NCI-H510A (cell line): Measurements from ENCODE around the gene TMSB4X.
"Not testable (repeated sequence)": the region's sequence is repeated elsewhere in the genome, so short reads cannot be mapped to it uniquely, and the experiment has no call there.

Source experiments
- DNase-seq: peaks from one replicate; lab custom pipeline; 2025; lab: John Stamatoyannopoulos, UW

Gene TMSB4X

DNA sequence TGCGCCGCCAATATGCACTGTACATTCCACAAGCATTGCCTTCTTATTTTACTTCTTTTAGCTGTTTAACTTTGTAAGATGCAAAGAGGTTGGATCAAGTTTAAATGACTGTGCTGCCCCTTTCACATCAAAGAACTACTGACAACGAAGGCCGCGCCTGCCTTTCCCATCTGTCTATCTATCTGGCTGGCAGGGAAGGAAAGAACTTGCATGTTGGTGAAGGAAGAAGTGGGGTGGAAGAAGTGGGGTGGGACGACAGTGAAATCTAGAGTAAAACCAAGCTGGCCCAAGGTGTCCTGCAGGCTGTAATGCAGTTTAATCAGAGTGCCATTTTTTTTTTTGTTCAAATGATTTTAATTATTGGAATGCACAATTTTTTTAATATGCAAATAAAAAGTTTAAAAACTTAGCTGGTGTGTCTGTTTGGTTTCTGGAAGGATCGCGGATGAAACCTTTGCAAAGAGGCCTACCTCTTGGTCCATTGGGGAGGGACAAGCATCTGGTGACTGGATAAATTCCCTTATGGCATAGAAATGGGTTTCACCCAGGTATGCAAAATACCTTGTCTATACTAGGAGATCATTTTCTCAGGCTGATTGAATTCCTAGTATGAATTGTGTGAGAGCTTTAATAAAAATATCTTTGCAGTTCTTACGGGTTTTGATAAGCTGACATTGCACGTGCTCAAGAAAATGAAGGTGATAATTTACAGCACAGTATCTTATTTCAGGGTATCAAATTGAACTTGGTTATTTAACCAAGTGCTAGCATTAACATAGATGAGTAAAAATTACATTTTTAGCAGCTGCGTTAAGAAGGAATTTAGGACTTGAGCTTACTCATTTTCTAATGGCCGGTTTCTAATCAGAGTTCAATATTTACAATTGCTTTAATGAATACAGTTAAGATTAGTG is 2.2 kb downstream of the TMSB4X start:
- DNase-seq = not testable (repeated sequence)

DNA sequence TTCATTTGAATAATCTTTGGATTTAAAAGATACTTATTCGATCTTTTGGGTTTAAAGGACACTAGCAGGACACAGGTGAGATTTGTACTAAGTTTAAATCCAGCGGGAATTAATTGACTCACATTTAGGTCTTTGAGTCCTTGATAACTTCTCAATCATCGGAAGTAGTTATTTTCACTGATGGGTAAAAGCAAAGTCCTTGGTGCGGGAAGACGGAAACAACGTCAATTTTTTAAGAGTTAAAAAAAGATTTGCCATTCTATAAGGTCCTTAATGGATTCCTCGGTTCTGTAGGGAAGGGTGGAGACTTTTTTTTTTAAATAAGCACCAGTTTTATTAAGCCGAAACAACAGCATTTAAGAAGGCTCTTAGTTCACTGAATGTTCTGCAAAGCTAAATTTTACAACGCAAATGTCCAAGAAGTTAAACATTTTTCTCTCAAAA is 2.9 kb downstream of the TMSB4X start:
- no peak for DNase-seq

DNA sequence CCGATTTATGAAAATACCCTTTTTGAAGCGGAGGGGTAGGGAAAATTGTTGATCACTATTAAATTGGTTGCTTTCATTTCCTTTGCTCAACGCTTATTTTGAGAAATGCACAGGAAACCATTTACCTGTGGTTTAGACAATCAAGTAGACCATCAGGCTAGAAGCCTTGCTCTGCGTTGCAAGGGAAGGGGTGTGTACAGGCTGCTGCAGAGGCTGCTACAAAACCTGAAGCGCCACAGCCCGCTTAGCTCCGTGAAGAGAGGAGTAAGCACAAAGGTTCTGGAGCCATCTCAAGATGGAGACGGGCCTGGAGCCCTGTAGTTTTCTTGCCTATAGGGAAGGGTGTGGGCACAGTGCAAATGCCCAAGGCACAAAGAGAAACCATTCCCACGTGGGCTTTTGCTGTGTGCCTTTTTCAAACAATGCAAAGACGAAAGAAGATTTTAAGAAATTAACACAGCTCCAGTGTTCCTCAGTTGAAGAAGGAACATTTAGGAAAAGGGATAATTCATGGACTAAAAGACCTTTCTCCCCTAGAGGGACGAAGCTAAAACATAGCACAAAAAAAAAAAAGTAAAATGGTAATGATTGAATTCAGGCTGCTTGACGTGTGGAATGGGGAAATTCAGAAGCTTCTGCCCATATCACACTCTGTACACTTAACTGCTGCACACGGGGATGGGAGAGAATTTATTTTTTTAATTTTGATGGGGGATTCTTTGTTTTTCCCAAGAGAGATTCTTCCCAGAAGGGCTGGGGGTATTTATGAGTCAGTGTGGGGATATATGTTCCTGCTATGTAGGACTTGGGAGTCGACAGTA is 3.5 kb downstream of the TMSB4X start:
- no peak for DNase-seq

DNA sequence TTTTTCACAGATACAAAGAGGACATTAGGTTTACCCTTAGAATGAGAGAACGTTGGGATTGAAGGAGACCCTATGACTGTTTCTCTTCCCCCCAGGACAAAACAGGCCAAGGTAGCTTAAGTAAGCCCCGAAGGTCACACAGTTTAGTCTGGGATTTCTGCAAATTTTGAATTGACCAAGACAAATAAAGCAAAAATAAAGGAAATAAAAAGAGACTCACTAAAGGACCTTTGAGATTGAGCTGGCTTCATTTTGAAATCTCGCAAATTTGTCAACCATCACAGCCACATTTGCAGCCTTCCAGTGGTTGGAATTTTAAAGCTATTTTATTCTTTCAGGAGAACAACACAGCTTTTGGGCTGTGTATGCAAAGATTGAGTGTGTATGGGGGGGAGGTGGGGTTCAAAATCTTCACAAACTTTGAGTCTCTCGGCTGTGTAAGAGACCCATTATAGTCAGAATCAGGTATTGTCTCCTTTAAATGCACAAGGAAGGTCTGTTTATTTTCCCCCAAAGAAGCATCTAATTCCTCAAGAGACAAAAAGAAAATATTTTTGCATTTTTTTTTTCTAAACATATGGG is 4.2 kb downstream of the TMSB4X start:
- DNase-seq = no peak

DNA sequence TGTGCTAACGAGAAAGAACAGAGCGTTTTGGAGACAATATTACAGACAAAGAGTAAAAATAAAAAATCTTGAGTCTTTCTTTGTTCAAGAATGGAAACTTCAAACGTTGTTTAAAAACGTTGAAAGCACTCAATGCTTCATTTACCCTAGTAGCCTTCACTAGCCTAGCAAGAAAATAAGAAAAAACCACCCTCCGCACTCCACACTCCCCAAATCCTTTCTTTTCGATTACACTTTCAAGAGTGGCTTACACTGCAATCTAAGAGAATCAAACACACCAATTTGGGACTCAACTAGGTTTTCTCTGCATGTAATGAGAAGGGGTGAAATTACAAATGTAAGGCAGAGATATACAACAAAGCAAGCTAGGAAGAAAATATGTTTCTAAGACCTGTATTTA is 4.7 kb downstream of the TMSB4X start:
- DNase-seq = no peak

DNA sequence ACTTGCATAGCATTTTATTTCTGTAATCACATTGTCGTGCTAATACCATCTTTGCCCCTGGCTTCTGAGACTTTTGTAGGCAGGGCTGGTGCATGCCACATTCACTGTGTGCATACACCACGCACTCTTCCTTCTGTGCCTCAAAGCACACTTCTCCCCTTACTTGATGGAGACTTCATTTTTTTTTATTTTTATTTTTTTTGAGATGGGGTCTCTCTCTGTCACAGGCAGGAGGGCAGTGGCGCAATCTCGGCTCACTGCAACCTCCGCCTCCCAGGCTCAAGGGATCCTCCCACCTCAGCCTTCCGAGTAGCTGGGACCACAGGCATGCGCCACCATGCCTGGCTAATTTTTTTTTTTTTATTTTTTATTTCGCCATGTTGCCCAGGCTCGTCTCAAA is 5.1 kb downstream of the TMSB4X start:
- DNase-seq = not testable (repeated sequence)

DNA sequence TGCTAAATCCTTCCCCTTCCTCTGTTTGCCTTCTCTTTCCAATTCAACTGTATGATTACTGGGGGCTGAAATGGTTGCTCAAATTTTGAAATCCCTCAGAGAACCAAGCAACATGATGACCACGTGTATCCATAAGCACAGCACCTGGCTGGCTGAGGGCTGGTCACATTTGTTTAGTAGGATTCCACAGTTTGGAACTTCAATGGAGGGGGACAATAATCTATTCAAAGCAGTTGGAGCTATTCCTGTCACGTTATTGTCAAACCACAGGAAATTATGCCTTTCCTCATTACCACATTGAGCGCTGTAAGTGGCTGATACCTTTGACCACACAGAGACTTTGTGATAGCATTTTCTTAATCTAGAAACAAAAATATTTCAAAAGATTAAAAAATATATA is 7.0 kb downstream of the TMSB4X start:
- no peak for DNase-seq

DNA sequence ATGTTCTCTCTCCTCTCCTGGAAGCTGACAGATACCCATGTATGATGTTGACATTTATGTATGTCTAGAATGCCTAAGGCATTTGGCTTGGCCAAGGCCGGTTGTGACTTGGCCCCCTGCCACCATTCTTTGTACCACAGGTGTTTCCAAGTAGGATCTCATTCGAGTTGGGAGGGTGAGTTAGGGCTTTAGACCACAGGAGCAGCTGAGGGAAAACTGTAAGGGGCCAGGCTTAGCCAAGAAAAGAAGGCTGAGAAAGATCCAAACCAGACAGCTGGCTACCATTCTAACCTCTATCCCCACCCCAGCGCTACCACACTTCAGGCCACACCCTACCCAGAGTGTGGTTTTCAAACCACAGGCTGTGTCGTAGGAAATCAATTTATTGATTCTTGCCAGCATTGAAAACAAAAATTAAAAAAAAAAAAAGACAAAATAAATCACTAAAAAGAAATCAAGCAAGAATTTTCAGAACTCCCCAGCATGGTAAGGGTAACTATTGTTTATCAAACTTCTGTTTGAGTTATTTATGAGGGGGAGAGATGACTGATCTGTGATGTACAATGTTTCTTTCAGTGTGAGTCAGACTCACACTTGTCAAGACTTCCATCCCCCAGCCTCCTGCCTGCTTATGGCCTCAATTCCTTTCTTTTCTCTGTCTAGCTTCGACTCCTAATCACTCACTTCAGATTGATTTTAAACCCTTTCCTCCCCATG is 9.9 kb downstream of the TMSB4X start:
- DNase-seq = peak; percentile 8

DNA sequence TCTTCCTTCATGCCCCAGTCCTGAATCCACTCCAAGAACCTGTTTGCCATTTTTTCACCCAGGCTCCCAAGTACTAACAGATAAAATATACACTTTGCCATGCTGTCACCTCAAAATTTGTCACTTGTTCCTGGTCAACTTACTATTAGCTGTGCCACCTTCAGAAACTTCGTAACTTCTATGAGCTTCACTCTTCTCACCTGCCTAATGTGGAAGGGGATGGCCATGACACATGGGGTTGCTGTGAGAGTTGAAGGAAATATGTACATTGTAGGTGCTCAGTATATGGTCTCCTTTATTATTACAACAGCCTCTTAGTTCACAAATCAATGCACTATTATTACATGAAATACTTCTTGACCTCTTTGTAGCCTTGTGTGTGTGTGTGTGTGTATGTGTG is 10.4 kb downstream of the TMSB4X start:
- DNase-seq = no peak

DNA sequence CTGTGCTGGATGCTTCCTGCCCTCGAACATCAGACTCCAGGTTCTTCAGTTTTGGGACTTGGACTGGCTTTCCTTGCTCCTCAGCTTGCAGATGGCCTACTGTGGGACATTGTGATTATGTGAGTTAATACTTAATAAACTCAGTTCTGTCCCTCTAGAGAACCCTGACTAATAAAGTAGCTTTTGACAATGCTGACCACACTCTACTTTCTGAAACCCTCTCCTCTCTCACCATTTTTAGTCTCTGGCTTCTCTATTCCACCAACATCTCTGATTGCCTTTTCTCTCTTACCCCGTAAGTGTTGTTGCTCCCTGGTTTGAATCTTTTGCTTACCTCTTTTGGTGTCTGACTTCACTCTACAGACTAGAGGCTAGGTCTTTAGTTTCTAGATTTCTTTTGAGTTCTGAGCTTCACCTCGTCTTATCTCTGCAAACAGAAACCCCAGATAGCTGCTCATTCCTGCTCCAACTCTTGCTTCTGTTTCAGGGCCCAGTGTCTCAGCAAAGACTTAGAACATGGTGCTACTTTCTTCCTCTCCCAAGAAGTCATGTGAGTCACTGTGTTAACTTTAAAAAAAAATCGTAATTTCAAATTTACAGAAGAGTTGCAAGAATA is 11.4 kb downstream of the TMSB4X start:
- DNase-seq = no peak

DNA sequence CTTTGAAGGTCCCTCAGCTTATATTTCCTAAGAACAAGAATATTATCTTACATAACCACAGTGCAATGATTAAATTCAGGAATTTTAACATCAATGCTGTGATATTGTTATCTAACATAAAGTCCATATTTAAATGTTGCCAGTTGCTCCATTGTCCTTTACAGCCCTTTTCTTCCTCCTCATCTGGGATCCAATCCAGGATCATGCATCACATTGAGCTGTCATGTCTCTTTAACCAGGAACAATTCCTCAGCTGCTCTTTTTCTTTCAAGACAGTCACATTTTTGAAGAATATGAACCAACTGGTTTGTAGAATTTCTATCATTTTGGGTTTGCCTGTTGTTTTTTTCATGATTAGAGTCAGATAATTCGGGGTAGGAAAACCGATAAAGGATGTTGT is 12.0 kb downstream of the TMSB4X start:
- DNase-seq = no peak

DNA sequence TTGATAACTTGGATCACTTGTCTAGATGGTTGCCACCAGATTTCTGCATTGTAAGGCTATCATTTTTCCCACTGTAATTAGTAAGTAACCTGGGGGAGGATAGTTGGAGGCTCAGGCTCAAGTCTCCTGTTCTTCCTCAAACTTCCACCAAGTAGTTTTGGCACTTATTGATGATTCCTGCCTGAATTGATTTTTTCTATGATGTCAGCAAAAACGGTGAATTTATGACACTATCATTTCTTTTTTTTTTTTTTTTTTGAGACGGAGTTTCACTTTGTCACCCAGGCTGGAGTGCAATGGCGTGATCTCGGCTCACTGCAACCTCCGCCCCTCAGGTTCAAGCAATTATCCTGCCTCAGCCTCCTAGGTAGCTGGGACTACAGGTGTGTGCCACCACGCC is 12.4 kb downstream of the TMSB4X start:
- DNase-seq = no peak

DNA sequence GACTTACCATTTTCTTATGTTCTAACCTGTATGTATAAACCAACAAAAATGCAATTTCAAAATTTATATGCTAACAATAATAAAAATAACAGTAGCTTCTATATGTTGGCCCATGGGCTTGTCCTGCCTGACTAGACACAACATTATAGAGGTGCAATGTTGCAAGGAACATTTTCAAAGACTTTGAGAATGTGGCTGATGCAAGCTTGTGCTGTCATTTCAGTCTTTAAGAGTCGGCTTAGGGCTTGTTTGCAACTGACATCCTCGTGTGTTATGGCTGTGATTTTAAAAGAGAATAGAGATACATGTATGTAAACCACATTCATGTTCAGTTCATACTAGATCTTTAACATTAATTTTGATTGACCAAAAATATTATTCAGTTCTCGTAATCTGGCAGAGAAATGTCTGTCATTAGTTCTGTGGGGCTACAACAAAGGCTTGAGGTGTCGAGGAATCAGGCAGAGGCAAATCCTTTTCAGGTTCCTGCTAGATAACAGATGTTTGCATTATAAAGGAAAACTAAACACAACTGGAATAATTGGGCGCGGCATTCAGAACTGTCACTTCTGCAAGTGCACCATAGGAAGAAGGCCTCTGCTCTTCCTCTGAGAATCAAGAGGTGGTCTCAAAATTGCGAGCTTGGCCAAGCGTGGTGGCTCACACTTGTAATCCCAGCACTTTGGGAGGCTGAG is 13.1 kb downstream of the TMSB4X start:
- no peak for DNase-seq

DNA sequence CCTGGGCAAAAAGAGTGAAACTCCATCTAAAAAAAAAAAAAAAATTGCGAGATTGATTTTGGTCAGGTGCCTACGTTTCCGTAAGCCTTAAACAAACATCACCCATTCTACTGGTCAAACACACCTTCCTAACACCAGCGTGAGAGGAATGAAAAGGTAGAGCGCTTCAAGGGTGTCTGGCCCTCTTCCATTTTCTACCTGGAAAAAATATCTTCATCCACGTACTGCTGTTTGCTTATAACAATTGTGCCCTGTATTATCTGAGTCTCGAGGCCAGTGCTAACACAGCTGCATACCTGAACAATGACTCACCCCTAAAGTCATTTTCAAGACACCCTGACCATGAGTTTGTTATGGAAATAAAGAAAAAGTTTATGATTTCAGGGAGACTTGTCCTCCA is 13.9 kb downstream of the TMSB4X start:
- no peak for DNase-seq

DNA sequence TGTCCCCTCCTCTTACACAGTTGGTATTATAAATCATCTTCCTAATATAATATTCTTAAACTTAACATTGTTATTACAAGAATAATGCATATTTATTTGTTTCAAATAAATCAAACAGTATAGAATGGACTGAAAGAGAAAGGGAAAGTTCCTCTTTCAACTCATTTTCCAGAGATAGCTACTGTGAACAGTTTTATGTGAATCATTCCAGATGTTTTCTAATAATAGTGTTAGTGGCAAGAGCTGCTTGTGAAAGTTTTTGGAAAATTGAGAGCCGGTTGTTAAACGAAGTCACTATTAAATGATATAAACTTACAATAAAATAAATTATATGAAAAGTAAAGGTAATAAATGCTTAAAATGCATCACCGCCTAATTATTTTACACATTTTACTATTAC is 14.6 kb downstream of the TMSB4X start:
- no peak for DNase-seq

DNA sequence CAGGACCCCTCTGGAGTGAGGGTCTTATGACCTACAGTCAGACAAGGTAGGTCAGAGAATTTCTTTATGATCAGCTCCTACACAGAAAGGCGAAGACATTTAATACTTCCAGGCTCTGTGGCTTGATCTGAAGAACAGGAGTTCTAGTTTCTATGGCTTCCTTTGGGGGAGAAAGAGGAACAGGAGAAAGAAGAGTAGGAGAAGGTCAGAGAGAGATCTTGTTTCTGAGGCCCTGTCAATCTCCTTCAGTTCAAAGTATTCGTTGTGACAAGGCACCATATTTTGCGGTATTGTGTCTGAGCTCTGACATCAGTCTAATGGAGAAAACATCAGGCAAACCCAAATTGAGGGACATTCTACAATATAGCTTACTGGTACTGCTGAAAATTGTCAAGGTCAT is 16.7 kb downstream of the TMSB4X start:
- no peak for DNase-seq

DNA sequence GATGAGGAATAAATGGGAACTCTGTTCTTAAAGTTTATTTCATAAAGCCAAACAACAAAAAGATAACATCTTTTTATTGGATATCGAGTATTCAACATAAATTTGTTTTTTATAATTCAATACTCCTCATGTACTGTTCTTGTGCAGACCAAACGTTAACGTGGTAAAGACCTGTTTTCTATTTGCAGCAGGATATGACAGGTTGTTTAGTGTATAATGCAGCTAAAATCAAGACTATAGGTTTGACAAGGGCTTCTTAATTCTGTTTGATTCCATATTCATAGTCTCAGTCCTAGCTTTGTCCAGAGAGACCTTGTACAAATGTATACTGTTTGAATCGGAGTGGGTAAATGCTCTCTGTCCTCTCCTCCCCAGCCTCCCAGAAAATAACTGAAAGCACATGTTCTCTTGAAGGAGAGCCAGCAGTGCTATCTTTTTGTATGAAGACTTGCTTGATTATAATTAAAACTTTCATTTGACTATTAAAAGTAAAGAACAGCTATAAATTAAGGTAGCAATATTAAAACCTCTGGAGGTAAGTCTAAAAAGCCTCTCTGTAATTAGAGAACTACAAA is 17.7 kb downstream of the TMSB4X start:
- no peak for DNase-seq

DNA sequence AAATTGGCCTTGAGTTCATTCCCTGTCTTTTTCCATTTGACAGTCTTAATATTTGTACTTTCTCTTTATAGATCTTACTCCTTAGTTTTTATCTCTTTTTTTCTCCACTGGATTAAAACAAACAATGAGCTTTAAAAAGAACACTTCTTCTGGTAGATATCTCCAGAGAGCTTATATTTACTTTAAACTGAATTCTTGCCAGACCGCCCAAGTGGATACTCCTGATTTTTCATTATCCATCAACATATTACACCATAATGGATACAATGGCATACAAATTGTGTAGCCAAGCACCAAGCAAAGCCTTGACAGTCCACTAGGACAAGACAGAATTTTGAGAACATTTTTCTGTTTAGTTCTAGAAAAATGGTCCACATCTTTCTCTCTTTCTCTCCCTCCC is 18.9 kb downstream of the TMSB4X start:
- no peak for DNase-seq

DNA sequence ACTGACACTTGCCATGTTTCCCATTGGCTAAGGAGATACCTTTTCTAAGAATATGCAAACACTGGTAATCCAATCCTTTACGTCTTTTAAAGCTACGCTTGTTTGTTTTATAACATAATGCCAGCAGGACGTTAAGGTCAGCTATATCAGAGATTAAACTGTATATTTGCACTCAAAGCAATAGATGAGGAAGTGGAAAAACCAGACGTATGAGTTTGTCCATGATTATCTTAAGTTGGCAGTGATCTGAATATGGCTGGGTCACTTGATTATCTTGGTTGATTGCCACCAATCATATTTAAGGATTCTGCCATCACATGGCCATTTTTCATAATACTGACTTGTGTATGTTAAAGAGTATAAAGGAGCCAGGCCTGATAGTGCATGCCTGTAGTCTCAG is 19.4 kb downstream of the TMSB4X start:
- peak; percentile 29 for DNase-seq

DNA sequence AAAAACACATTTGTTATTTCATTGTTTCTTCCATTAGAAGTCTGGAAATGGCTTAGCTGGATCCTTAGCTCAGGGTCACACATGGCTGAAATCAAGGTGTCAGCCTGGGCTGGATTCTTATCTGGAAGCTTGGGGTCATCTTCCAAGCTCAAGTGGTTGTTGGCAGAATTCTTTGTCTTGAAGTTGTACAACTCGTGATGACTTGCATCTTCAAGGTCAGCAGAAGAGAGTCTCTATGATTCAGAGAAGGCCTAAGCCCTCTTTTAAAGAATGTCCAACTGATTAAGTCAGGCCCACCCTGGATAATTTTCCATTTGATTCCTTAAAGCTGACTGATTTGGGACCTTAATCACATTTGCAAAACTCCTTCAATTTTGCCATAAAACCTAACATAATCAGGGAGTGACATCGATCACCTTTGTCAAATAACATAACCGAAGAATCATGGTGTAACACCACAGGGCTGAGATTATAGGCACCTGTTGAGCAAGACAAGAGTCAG is 22.1 kb downstream of the TMSB4X start:
- no peak for DNase-seq
